HCT116 (cell line): ENCODE results near the gene CD99L2.

Experiments
- EZH2 ChIP-seq: fragments of 200-600 bp; sonication (generic); IDR thresholded peaks from 2 replicates; pipeline ENCODE4 v1.6.1; 2017; ENCODE audit warnings: antibody characterized with exemption, mixed run types
- FOSL1 ChIP-seq: IDR thresholded peaks from 2 replicates; pipeline ENCODE4 v1.6.1; 2012; ENCODE audit warnings: low read depth
- POLR2A ChIP-seq: IDR thresholded peaks from 2 replicates; pipeline ENCODE4 v1.7.0; 2011; ENCODE audit warnings: borderline replicate concordance; ENCODE audit not compliant: insufficient read depth, insufficient read length; ENCODE audit errors: extremely low read depth
- SIN3A ChIP-seq: IDR thresholded peaks from 2 replicates; pipeline ENCODE4 v1.6.1; 2012; ENCODE audit warnings: low read depth
- SRF ChIP-seq: IDR thresholded peaks from 2 replicates; pipeline ENCODE4 v1.6.1; 2012; ENCODE audit warnings: low read depth
- YY1 ChIP-seq: IDR thresholded peaks from 2 replicates; pipeline ENCODE4 v1.6.1; 2011; ENCODE audit warnings: low read length, low read depth, moderate library complexity, mild to moderate bottlenecking; ENCODE audit not compliant: insufficient replicate concordance; ENCODE audit errors: extremely low read depth
- ZNF274 ChIP-seq: fragments of 200-500 bp; sonication (Bioruptor generic); IDR thresholded peaks from 2 replicates; pipeline ENCODE4 v1.6.1; 2014; ENCODE audit warnings: mild to moderate bottlenecking, low read depth, low read length, inconsistent platforms
- TF ChIP-seq, protein P1 (sequence below): IDR thresholded peaks from 2 replicates; pipeline ENCODE4 v1.6.1; 2012; ENCODE audit warnings: low read depth
- TF ChIP-seq, protein P2 (sequence below), 3 experiments: fragments of 200-600 bp in 1 of 3; sonication (generic) in 1 of 3; IDR thresholded peaks in 2 of 3; conservative IDR thresholded peaks in 1 of 3; 2 replicates each; pipeline ENCODE4 v1.5.1; 2012 to 2017; ENCODE audit warnings: low read depth in 2 of 3, low read length in 2 of 3, antibody characterized with exemption in 1 of 3, borderline replicate concordance in 1 of 3, control low read depth in 1 of 3, mild to moderate bottlenecking in 1 of 3, mixed read lengths in 1 of 3, mixed run types in 1 of 3, moderate library complexity in 1 of 3; ENCODE audit not compliant: insufficient read depth in 1 of 3
- TF ChIP-seq, protein P3 (sequence below): IDR thresholded peaks from 2 replicates; pipeline ENCODE4 v1.6.1; 2011; ENCODE audit warnings: mild to moderate bottlenecking, low read length, moderate library complexity; ENCODE audit not compliant: insufficient replicate concordance; ENCODE audit errors: extremely low read depth

DNA sequence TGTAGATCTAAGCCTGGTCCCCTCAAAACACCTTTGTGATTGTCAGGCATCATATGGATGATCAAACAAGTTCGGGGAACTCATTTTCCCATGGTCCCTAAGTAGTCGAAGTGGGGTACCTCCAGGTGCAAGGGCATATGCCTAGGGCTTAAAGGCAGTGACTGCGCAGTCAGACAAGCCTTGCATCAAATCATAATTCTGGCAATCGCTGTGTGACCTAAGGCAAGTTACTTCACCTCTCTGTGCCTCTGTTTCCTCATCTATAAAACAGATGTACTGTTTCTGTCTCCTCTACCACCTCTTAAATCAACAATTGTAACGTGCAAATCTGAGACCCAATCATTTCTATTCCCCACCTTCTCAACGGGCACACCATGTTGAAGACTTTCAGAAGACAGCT, 1.8 kb downstream of the CD99L2 start:
- TF ChIP-seq, protein P1, sequence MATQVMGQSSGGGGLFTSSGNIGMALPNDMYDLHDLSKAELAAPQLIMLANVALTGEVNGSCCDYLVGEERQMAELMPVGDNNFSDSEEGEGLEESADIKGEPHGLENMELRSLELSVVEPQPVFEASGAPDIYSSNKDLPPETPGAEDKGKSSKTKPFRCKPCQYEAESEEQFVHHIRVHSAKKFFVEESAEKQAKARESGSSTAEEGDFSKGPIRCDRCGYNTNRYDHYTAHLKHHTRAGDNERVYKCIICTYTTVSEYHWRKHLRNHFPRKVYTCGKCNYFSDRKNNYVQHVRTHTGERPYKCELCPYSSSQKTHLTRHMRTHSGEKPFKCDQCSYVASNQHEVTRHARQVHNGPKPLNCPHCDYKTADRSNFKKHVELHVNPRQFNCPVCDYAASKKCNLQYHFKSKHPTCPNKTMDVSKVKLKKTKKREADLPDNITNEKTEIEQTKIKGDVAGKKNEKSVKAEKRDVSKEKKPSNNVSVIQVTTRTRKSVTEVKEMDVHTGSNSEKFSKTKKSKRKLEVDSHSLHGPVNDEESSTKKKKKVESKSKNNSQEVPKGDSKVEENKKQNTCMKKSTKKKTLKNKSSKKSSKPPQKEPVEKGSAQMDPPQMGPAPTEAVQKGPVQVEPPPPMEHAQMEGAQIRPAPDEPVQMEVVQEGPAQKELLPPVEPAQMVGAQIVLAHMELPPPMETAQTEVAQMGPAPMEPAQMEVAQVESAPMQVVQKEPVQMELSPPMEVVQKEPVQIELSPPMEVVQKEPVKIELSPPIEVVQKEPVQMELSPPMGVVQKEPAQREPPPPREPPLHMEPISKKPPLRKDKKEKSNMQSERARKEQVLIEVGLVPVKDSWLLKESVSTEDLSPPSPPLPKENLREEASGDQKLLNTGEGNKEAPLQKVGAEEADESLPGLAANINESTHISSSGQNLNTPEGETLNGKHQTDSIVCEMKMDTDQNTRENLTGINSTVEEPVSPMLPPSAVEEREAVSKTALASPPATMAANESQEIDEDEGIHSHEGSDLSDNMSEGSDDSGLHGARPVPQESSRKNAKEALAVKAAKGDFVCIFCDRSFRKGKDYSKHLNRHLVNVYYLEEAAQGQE = no peak
- no peak for TF ChIP-seq POLR2A
- TF ChIP-seq EZH2 = no peak
- no peak for TF ChIP-seq YY1
- TF ChIP-seq FOSL1 = no peak
- no peak for TF ChIP-seq ZNF274
- no peak for TF ChIP-seq SIN3A
- TF ChIP-seq, protein P2, sequence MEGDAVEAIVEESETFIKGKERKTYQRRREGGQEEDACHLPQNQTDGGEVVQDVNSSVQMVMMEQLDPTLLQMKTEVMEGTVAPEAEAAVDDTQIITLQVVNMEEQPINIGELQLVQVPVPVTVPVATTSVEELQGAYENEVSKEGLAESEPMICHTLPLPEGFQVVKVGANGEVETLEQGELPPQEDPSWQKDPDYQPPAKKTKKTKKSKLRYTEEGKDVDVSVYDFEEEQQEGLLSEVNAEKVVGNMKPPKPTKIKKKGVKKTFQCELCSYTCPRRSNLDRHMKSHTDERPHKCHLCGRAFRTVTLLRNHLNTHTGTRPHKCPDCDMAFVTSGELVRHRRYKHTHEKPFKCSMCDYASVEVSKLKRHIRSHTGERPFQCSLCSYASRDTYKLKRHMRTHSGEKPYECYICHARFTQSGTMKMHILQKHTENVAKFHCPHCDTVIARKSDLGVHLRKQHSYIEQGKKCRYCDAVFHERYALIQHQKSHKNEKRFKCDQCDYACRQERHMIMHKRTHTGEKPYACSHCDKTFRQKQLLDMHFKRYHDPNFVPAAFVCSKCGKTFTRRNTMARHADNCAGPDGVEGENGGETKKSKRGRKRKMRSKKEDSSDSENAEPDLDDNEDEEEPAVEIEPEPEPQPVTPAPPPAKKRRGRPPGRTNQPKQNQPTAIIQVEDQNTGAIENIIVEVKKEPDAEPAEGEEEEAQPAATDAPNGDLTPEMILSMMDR (IDR thresholded peaks at IDR 0.05 in 2 of 3, conservative IDR thresholded peaks at IDR 0.05 in 1 of 3; ENCODE audit: borderline replicate concordance in 1 of 3, insufficient read depth in 1 of 3, low read depth in 2 of 3, low read length in 2 of 3) = no peak
- TF ChIP-seq, protein P3, sequence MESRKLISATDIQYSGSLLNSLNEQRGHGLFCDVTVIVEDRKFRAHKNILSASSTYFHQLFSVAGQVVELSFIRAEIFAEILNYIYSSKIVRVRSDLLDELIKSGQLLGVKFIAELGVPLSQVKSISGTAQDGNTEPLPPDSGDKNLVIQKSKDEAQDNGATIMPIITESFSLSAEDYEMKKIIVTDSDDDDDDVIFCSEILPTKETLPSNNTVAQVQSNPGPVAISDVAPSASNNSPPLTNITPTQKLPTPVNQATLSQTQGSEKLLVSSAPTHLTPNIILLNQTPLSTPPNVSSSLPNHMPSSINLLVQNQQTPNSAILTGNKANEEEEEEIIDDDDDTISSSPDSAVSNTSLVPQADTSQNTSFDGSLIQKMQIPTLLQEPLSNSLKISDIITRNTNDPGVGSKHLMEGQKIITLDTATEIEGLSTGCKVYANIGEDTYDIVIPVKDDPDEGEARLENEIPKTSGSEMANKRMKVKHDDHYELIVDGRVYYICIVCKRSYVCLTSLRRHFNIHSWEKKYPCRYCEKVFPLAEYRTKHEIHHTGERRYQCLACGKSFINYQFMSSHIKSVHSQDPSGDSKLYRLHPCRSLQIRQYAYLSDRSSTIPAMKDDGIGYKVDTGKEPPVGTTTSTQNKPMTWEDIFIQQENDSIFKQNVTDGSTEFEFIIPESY = no peak
- TF ChIP-seq SRF = no peak
